GM19238 (cell line): Measurements from ENCODE around the gene LOC101059915.

ENCODE experiments used
- DNase-seq: peaks from one replicate; pipeline ENCODE4 v3.0.0; 2011; ENCODE audit warnings: low spot score; ENCODE audit not compliant: insufficient read length

LOC101059915 gene

DNA sequence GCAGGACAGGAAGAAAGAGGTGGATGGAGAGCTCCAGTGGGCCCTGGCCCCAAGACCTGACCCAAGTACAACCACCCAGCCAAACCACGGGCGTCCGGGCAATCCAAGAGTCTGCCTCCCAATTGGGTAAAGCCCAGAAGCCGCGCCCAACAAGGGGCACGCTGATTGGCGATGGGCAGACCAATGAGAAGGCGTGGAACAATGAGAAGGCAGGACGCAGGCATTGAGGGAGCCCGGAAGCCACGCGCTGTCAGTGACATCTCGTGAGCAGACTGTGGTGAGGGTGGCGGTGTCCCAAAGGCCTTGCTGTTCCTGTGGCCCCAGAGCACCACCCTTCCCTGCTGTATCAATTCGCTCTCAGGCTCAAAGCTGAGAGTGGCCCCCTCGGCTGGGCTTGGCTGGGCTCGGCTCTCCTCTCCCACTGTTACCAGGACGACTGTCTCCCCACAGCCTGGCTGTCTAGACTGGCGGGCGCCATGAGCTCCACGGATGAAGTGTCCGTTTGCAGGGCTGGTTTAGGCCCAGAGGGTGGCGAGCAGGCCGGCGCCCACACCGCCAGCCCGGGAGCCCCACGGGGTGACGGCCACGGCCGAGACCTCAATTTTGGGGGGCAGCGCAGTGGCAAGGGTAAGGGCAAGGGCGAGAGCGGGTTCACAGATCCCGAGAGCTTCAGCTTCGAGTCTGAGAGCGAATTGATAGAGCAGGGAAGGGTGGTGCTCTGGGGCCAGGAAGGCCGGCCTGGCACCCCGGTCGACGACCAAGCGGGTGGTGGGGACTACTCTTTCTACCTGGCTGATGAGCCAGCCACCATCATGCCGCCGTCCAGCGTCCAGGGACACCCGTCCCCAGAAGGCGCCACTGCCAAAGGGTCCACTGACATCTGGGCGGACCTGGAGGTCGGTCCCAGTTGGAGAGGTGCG is at the start of gene LOC101059915:
Gene LOC101059915 (plus strand): TSS at position 219 of the 920 bp plus-strand sequence.
- DNase-seq = no peak

DNA sequence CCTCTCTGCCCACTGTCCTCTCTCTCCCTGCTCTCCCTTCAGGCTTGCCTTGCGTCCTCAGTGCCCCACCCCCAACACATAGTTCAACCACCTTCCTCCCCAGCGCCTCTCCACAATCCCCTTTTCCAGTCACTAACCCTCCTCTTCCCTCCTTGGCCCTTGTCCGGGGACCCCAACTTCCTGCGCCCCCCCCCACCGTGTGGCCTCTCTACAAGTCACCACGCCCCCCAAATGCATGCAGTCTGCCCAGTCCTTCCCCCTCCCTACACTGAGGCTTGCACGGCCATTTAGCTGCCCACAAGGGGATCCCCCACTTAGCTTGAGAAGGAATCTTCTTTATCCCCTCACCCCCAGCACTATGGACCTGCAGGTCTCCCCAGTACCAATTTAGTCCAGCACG is 49.6 kb upstream of the LOC101059915 start:
- no peak for DNase-seq

DNA sequence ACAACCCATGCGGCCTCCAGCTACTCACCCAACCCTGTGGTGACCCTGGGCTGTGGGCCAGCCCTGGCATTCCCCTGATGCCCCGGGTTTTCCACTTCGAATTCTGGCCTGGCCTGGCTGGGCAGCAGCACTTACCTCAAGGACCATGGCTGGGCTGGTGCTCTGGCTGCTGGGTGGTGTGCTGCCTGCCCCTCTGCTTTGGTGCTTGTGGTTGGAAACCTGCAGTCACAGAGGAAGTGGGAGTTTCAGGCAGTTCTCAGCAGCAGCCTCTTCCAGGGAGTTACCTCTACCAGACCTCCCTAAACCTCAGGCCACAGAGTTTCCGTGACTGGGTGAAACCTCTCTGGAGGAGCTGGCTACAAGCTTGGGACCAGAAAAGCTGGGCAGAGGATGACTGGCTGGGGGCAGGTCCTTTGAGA is 49.0 kb upstream of the LOC101059915 start, which contains the start of gene CXCR3:
Gene CXCR3 (minus strand): TSS at position 209 of the 419 bp plus-strand sequence. CDS start 62 bp downstream, at position 147.
- peak; percentile 48 for DNase-seq

DNA sequence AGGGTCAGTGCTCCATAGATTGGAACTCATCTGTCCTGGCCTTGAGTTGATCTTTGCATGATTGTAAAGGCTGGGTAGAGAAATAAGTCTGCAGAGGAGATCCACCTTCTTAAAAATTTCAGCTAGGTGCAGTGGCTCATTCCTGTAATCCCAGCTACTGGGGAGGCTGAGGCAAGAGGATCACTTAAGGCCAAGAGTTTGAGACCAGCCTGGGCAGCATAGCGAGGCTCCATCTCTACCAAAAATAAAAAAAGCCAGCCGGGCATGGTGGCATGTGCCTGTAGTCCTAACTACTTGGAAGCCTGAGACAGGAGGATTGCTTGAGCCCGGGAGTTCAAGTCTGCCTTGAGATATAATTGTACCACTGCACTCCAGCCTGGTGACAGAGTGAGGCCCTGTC is 48.6 kb upstream of the LOC101059915 start:
- no peak for DNase-seq

DNA sequence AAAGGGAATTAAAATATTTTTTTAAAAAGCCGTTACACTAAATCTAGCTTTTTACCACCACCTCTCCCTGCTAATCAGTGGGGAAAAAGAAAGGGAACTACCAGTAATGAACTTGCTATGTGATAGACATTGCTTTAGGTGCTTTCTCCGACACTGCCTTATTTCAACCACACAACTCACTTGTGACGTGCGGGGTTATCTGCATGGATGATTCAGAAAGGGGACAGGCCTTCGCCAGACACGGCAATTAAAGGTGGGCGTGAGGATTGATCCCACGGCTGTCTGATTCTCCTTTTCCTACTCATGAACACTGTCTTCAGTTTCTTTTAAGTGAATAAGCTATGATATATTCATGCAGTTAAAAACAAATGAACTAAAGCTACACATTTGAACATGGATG is 48.2 kb upstream of the LOC101059915 start:
- no peak for DNase-seq

DNA sequence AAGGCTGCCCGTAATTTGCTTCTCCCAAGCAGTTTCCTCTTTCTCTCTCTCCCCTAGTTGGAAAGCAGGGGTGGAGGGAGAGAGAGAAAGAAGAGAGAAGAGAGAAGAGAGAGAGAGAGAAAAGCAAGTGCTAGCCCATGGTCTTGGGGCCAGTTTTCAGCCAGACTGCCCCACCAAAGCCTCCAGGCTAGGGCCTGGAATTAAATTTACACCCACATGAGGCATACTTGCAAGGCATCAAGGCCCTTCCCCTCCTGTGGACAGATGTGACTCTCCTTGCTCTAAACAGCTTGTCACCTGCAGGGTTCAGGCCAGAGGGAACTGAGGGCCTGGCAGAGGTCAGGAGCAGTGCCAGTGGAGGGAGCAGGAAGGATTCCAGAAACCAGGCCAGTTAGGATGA is 47.4 kb upstream of the LOC101059915 start:
- no peak for DNase-seq

DNA sequence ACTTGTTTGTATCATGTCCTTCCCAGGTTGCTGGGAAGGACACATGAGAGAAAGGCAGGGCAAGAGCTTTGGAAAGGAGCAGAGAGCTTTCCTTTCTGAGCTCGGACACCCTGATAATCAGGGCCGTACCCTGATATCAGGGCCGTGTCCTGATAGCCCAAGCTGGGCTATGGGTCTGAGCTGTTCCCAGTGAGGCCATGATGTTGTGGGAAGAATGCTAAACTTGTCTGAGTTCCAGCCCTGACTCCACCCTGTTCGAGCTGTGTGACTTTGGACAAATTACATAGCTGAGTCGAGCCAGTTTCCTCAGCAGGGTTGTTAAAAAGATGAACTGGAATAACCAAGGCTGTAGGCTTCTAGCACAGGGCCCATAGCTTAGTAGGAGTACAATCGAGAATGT is 45.7 kb upstream of the LOC101059915 start:
- DNase-seq = no peak

DNA sequence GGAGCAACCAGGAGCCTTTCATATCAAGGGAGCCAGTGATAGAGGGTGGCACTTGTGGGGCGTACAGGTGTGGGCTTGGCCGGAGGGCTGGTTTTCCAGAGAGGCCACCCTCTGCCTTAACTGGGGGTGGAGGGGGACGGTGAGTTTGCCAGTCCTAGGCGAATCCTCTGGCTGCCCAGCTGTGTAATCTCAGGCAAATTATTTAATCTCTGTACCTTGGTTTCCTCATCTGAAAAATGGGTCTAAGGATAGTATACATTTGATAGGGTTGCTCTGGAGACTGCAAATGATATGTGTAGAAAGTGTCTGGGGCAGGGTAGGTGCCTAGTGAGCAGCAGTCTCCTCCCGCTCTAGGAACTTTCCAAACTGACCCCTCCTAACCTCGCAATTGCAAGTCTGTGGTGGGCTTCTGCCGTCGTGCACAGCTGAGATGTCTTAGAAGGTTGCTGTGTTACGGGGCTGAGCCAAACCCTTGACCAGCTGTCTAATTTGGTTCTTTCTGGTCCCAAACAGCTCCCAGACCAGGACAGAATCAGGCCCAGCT is 45.2 kb upstream of the LOC101059915 start:
- DNase-seq = no peak

DNA sequence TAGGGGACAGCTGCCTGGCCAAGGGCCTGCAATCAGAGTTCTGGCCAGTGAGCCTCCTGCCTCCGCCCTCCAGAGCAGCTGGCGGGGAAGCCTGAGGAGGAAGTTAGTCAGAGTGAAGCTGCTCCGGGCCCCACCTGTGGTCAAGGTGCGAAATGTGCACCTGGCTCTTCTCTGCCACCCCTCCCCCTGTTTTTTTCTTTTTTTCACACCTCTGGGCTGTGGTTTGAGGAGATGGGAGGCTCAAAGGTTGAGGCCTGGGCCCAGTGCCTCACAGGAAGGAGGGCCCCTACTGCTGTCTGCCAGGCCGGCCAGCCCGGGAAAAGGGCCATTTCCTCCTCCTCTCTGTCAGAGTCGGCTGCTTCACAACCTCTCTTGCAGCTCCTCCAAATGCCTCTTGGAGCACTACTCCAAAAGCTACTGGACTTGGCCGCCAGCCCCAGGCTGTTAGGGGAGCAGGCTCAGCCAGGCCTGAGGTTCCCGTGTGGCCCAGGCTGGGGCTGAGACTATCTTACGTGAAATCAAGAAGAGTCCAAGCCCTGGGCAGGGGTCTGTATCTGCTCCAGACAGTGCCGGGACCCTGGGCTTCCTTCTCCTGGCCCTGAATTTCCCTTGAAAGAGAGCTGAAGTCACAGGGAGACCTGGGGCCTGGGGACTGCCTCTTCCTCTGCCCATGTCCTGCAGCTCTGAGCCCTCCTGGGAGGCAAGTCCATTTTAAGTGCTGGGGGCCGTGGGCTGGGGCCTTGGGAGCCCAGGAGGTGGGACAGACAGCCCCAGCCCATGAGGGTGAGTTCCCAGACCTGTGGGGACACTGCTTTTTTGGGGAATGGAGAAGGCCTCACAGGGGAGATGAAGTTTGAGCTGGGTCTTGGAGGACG is 44.5 kb upstream of the LOC101059915 start:
- DNase-seq = peak; percentile 40

DNA sequence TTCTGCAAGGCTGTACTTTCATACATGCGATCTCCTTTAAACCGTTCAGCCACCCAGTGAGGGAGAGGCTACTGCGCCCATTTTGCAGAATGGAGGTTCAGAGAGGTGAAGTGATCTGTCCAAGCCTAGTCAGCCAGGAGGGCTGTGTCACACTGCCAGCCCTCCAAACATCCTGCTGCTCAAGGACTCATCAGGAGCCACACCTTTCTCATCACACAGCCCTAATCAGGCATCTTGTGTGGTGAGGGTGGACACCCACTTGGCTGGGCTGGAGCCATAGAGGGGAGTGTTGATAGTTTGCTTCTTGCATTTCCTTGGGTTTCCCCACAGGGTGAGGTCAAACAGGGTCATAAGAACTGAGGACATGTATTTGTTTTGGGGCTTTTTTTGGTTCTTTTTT is 43.6 kb upstream of the LOC101059915 start:
- no peak for DNase-seq

DNA sequence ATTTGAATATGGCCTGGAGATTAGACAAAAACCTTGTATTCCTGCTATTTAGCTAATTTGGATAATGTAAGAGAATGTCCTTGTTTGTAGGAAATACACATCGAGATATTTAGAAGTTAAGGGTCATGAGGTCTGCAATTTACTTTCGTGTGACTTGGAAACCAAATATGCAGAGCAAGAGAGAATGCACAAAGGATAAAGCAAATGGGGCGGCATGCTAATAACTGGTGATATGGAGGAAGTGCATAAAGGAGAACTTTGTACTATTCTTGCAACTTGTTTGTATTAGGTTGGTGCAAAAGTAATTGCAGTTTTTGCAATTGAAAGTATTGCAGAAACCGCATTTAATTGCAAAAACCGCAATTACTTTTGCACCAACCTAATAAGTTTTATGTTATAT is 41.9 kb upstream of the LOC101059915 start:
- no peak for DNase-seq

DNA sequence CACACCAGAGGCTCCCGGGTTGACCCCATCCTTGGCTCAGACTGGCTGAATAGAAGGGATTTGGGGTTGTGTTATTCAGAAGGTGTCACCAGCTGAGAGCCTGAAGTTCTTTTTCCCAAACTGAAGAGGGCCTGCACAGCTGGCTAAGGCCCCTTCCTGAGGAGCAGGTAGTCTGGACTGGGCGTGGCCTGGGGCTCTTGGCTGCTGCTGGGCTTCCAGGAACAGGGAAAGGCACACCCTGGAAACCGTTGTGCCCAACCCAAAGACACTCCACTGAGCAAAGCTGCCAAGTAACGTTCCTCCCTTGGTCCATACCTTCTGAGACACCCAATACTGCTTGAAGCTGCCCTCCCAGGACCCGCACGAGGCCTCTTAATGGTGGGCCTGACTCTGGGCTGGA is 40.8 kb upstream of the LOC101059915 start:
- no peak for DNase-seq

DNA sequence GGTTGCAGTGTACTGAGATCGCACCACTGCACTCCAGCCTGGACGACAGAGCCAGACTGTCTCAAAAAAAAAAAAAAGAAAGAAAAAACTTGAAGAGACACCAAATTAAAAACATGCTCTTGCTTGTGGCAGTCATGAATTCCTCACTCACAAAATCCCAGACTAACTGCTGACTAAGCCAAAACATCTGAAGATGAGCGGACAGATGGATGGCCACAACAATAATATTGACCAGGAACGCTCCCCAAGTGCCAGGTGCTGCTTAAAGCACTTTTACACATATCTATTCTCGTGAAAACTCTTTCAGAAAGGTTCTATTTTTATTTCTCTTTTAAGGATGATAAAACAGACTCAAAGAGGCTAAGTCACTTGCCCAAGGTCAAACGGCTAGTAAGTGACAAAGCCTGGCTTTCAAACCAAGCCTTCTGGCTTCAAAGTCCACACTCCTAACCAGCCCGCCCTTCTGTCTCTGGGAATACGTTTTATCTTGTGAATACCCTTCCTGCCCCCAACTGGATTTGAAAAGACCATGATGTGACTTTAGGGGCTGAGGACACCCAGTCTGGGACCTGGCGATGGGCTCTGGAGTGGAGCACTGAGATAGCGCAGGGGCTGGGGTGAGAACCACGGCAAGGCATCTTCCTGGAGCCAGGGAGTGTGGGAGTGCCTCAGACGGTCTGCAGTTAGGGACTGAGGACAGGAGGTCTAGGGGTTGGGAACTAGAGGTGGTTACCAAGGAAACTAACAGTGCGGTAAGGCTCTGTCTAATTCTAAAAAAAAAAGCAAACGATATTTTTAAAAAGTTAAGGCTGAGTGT is 39.5 kb upstream of the LOC101059915 start:
- DNase-seq = no peak

DNA sequence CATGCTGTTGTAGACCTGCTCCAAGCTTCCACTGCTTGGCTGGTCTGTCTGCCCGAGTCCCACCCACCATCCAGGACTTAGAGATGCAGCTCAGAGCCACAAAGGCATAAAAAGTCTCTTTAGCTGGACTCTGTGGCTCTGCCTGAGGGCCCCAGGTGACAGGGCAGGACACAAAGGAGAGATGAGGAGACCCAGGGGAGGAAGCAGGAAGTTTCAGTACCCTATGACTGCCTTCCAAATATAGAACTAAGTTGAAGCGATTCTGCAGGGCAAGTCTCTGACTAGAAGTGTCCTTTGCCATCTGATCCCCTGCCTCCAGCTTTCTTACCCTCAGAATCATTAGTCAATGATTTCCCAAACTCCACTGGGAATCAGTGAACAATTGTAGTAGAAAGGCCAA is 37.9 kb upstream of the LOC101059915 start:
- DNase-seq = no peak

DNA sequence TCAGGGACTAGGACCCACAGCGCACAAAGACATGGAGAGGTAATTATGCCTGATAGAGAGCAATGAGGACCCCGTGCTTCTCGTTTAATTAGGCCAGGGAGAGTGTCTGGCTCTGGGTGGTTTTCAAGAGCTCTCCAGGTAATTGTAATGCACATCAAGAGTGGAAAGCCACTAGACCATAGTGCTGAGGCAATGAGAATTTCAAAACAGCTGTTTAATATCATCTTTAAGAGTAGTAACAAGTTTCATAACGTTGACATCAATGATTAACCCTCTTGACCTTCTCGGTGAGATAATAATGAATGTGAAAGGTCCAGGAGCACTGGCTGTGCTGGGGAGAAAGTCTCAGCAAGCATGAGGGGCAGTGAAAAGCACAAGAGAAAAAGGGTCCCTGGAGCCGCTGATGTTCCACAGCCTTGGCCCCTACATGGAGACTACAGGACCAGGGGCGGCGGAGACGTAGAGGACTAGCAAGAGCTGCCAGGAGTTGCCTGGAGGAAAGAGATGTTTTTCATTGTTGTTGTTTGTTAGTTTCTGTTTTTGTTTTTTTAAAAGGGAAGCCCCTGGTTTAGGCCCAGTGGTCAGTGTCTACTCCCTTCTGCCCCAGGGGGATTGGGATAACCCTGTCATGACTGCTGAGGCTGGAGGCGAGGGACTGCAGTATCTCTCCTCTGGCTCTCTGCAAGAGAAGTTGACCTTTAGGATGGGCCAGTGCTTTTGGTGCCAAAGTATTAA is 34.3 kb upstream of the LOC101059915 start:
- no peak for DNase-seq

DNA sequence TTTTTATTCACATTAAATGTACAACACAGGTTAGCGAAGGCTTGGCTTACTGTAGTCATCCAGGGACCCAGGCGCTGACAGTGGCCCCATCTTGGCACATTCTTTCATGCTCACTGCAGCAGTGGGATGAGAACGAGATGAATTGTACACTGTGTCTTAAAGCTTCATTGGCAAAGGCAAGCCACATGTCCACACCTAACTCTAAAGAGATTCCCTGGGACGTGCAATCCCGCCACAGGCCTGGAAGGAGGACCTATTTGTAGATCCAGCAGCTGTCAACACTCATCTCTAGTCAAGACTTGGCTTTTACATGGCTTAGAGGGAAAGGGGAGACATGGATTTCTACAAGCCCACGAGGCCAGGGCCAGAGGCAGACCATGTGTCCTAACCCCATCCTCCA is 33.0 kb upstream of the LOC101059915 start:
- DNase-seq = no peak

DNA sequence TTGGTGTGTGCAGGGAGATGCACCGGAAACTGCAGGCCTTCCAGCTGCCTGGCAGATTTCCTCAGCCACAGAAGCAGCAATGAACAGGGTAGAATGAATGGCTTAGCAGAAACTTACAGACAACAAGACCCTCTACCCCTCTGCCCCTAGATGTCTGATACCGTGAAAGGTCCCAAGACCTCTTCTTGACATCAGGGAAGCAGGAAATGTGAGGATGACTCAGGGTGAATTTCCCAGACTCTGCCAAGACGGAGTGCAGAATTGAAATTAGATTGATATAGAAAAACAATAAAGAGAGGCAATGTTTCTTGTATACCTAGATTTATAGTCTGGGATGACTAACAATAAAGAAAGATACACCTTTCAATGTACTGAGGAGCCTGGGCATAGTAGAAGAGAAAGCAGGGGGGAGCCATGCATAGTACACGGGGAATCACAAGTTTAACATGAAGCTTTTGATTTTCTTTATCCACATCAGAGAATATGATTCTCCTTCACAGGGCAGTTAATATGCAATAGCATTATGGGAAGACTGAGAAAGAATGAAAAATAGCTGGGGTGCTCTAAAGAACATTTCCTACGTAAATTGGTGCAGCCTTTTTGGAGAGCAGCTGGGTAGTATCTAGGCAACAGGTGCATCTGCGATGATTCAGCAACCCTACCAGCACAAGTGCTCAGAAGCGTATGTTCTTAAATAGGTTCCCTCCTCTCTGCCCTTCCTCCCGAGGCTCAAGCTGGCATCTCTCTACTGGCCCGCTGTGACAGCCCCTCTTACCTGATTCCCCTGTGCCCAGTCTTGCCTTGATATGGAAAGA is 30.7 kb upstream of the LOC101059915 start:
- DNase-seq = no peak

DNA sequence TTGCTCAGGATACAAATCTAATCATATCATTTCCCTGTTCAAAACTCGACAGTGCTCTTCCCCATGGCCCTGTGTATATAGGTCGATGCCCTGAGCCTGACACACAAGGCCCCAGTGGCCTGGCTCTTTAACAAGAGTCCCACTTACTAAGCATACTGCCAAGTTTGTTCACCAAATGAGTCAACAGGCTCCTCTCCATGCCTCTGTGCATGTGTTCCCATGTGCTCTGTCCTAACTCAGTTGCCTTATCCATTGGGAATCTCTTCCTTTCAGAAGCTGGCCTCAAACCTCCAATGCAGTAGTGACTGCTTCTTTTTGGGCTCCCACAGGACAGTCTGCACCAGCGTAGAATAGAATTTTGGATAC is 30.1 kb upstream of the LOC101059915 start:
- DNase-seq = no peak

DNA sequence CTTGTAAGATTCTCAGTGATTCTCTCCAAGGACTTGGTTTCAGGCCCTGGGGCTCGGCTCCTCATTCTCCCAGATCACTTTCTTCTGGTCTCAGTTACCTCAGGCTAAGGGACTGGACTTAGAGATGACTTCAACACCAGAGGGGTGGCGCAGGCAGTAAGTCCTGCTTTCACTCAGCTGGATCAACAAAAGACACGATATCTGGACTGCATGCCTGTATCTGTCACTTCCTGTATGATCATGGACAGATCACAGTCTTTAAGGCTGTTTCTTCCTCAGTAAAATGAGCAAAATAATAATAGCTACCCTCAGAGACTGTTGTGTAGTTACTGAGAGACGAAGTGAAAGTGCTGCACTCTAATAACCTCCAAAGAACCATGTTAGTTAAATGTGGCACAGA is 29.5 kb upstream of the LOC101059915 start:
- DNase-seq = no peak

DNA sequence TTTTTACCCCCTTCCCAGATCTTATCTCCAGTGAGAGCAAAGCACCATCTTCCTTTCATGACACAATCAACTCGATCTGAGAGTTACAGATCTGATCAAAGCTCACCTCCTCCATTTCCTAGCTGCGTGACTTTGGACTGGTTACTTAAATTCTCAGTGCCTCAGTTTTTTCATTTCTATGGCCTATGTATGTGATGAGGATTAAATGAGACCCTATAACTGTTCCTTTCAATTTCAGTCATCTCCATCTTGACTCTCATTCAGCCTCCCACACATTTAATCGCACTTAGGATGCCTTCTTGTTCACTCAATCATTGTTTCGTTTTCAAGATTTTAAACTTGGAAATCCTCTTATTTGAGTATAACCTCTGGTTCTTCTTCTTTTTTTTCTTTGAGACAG is 28.9 kb upstream of the LOC101059915 start:
- DNase-seq = no peak
